Mucosa of gallbladder (tissue), 1 donor: ENCODE data around the gene ZNF300. TPM values are rescaled to one million over a fixed set of nuclear protein-coding genes. Genes with fewer than 3 reads are reported as not detected.
"Not testable (repeated sequence)": the region's sequence is repeated elsewhere in the genome, so short reads cannot be mapped to it uniquely, and the experiment has no call there.

Experiments
- DNase-seq: peaks from one replicate; pipeline ENCODE4 v3.0.0-alpha.2; 2020; ENCODE audit warnings: low spot score
- total RNA-seq: library from RNA; stranded (reverse); gene quantifications from one replicate; pipeline ENCODE4 v1.2.1, GENCODE V29; 2021
- donor health status: DM: no; HTN: no; CAD: no.

ZNF300 gene
- total RNA-seq, 1 donor from 2014 or later: 5.0 TPM

- DNase-seq: not testable (repeated sequence)
These were observed 59.5 kb downstream of the ZNF300 start for GRCh38 chr5:150845185-150845859.

Other genes starting within 250 kb of the ZNF300 start
- 2.2 TPM for gene MYOZ3, start 243.7 kb downstream of the ZNF300 start, total RNA-seq
- 46.1 TPM for gene RBM22, start 203.9 kb downstream of the ZNF300 start, total RNA-seq
- 69.4 TPM for gene DCTN4, start 146.0 kb downstream of the ZNF300 start, total RNA-seq
- gene SMIM3, start 126.2 kb downstream of the ZNF300 start, total RNA-seq: 9.5 TPM
- gene IRGM, start 58.5 kb downstream of the ZNF300 start, total RNA-seq: 0.29 TPM
- 131 TPM for gene GPX3, start 115.6 kb upstream of the ZNF300 start, total RNA-seq
- 124 TPM for gene TNIP1, start 176.1 kb upstream of the ZNF300 start, total RNA-seq